ENCODE results near the gene CAB39L. TPM values are rescaled to one million over a fixed set of nuclear protein-coding genes. Genes with fewer than 3 reads are reported as not detected.

CAB39L gene
- total and polyA plus RNA-seq, 2 of the 4 experiments (the other 2 are of a cell fraction), result 8.5 to 16.7 TPM

- CTCF ChIA-PET, result no interaction called here
- no CpG with 5 or more reads among the region's 7 CpGs for WGBS, 2 experiments (ENCODE audit: extremely low coverage in 2 of 2, insufficient read length in 1 of 2)
- Histone ChIP-seq H3K36me3 (ENCODE audit: control insufficient read depth, insufficient read depth, low read length) (peaks cover 2% of the 10 kb centered on the region), H2BK15ac (ENCODE audit: low read depth, low read length) (no peak overlapping the region), H2AFZ (replicated peaks; ENCODE audit: low read length, poor library complexity) (no peak overlapping the region), H4K91ac (ENCODE audit: insufficient read depth, low read depth, low read length) (no peak overlapping the region), H2BK5ac (ENCODE audit: low read depth, low read length, poor library complexity, severe bottlenecking) (no peak overlapping the region), H3K9me1 (ENCODE audit: insufficient read depth, low read length) (peaks cover 1% of the 10 kb centered on the region), H3K18ac (ENCODE audit: low read depth, low read length) (no peak overlapping the region), H2BK20ac (ENCODE audit: low read depth, low read length) (no peak overlapping the region), H4K5ac (ENCODE audit: low read depth, low read length) (no peak overlapping the region; the same call in 1 of the 2 replicates), H2AK9ac (replicated peaks; ENCODE audit: low read depth, low read length, poor library complexity) (no peak overlapping the region), H3K4me1 (ENCODE audit: control insufficient read depth, insufficient read depth, low read length) (peaks cover 4% of the 10 kb centered on the region), H3K9me3 (ENCODE audit: control insufficient read depth, insufficient read depth, low read length) (no peaks in the 10 kb centered on the region), H3K56ac (ENCODE audit: extremely low read depth, insufficient read depth, low read length) (no peak overlapping the region), H3K9ac (ENCODE audit: low read depth, low read length) (no peak overlapping the region), H3K27me3 (ENCODE audit: control insufficient read depth, insufficient read depth, low read length) (no peaks in the 10 kb centered on the region), H2AK5ac (ENCODE audit: low read depth, low read length) (peak overlapping the region; percentile 34; the same call in 1 of the 2 replicates), H4K8ac (ENCODE audit: low read depth in 2 of 2, low read length in 2 of 2) (no peak overlapping the region), H3K14ac (replicated peaks; ENCODE audit: low read depth, low read length) (0 out of 2 replicates have a peak overlapping the region, but pooled peaks have one; percentile 39), H3K4ac (ENCODE audit: low read depth, low read length) (no peak overlapping the region), H3K23ac (ENCODE audit: low read depth, low read length) (no peak overlapping the region), H3K79me1 (ENCODE audit: low read depth in 1 of 2, low read length in 2 of 2) (0 out of 4 replicates have a peak, but pooled peaks cover 0 to 2% of the 10 kb centered on the region in 2 experiments), H3K27ac (ENCODE audit: insufficient read depth, low read length) (no peak overlapping the region), H3K4me3 (ENCODE audit: insufficient read depth, low read depth, low read length) (no peak overlapping the region), H2BK120ac (ENCODE audit: low read depth, low read length) (0 out of 2 replicates have a peak overlapping the region, but pooled peaks have one; percentile 33), H4K20me1 (ENCODE audit: insufficient read depth, low read length) (no peaks in the 10 kb centered on the region), H3K4me2 (ENCODE audit: low read depth, low read length) (no peak overlapping the region)
- in situ Hi-C loops (cut with MboI; ENCODE audit: low sequenced_read_pairs) (no loop called here), dilution Hi-C loops (cut with HindIII; ENCODE audit: low sequenced_read_pairs, unreplicated experiment) (no loop called here), intact Hi-C loops (cut with micrococcal nuclease) (no loop called here)
- POLR2A ChIA-PET (ENCODE audit: unreplicated experiment), result no interaction called here
- ATAC-seq (ENCODE audit: low read depth), result no peak
- no TSS peak for BruUV-seq (replicated peaks)
- no peak for TF ChIP-seq RAD21 (IDR thresholded peaks at IDR 0.05; ENCODE audit: low read length)
- TF ChIP-seq RFX5 (IDR thresholded peaks at IDR 0.05; ENCODE audit: low read depth, low read length), result no peak
- TF ChIP-seq SMC3 (IDR thresholded peaks at IDR 0.05; ENCODE audit: low read depth, low read length), result no peak
- no peak for TF ChIP-seq CEBPB (IDR thresholded peaks at IDR 0.05; ENCODE audit: low read depth, low read length)
- TF ChIP-seq CTCF (conservative IDR thresholded peaks at IDR 0.05; ENCODE audit: low read depth, low read length), result no peak
- TF ChIP-seq CHD1 (IDR thresholded peaks at IDR 0.05; ENCODE audit: low read depth, low read length), result no peak
- no peak for TF ChIP-seq BHLHE40 (IDR thresholded peaks at IDR 0.05; ENCODE audit: low read depth, low read length)
- TF ChIP-seq MAZ (IDR thresholded peaks at IDR 0.05; ENCODE audit: borderline replicate concordance, low read depth, low read length), result no peak
- no peak for TF ChIP-seq NFE2L2 (IDR thresholded peaks at IDR 0.05; ENCODE audit: low read depth, low read length)
- TF ChIP-seq RCOR1 (IDR thresholded peaks at IDR 0.05; ENCODE audit: insufficient replicate concordance, low read length), result no peak
- no peak for DNase-seq
These were observed 117.5 kb downstream of the CAB39L start for GRCh38 chr13:49326222-49326917.
